Fibroblast of lung (primary cell): Measurements from ENCODE around the gene C17orf50.

Source experiments
- CTCF ChIP-seq, 2 donors: IDR thresholded peaks in 1 of 2; conservative IDR thresholded peaks in 1 of 2; 1 replicate in 1 of 2; 2 replicates in 1 of 2; pipeline ENCODE4 v1.5.1; 2011 to 2012; ENCODE audit warnings: low read length in 2 of 2, control low read depth in 1 of 2, inconsistent platforms in 1 of 2, low read depth in 1 of 2, mild to moderate bottlenecking in 1 of 2
- EZH2 ChIP-seq: IDR thresholded peaks from 2 replicates; pipeline ENCODE4 v1.5.1; 2012; ENCODE audit warnings: low read length, control low read depth, mild to moderate bottlenecking; ENCODE audit errors: missing control alignments

DNA sequence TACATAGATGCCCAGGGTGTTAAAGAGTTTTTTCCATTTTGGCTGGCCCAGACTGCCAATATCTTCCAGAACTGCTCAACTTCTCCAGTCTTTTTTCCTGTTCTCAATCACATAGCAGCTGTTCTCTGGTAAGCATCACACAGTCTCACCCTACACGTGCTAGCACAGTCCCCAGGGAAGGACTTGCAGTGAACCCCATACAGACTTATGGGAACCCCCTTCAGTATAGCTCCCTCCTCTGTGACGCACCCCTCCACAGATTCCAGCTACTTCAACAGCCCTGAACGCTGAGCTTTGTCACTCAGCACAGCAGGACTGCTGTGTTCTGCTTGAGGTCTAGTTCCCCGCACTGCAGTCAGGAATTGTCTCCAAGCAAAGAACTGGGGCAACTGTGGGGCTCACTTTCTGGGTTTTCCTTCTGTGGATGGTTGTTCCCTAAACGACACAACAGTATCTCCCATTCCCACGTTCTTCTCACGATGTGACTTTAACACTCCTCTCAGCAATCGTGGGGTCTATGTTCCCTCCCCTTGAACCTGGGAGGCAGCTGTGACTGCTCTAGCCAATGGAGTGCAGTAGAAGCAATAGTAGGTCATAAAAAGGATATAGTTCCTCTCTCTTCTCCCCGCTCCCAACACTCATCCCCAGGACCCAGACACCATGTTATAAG, 31.1 kb downstream of the C17orf50 start:
- no peak for TF ChIP-seq CTCF (conservative IDR thresholded peaks at IDR 0.05 in 1 of 2, IDR thresholded peaks at IDR 0.05 in 1 of 2; ENCODE audit: low read depth in 1 of 2, low read length in 2 of 2)
- TF ChIP-seq EZH2: no peak
